HCT116 (cell line): Measurements from ENCODE around the gene CLPX.

ENCODE experiments used
- CTCF ChIP-seq, 3 experiments: fragments of 200-600 bp in 1 of 3; sonication (generic) in 1 of 3; IDR thresholded peaks in 2 of 3; conservative IDR thresholded peaks in 1 of 3; 2 replicates each; pipeline ENCODE4 v1.5.1; 2012 to 2017; ENCODE audit warnings: low read depth in 2 of 3, low read length in 2 of 3, antibody characterized with exemption in 1 of 3, borderline replicate concordance in 1 of 3, control low read depth in 1 of 3, mild to moderate bottlenecking in 1 of 3, mixed read lengths in 1 of 3, mixed run types in 1 of 3, moderate library complexity in 1 of 3; ENCODE audit not compliant: insufficient read depth in 1 of 3
- MAX ChIP-seq: IDR thresholded peaks from 2 replicates; pipeline ENCODE4 v1.6.1; 2012
- POLR2AphosphoS5 ChIP-seq: IDR thresholded peaks from 2 replicates; pipeline ENCODE4 v1.6.1; 2011; ENCODE audit warnings: mild to moderate bottlenecking, low read depth, low read length, moderate library complexity
- REST ChIP-seq: IDR thresholded peaks from 2 replicates; pipeline ENCODE4 v1.6.1; 2012; ENCODE audit warnings: low read depth
- SIN3A ChIP-seq: IDR thresholded peaks from 2 replicates; pipeline ENCODE4 v1.6.1; 2012; ENCODE audit warnings: low read depth
- YY1 ChIP-seq: IDR thresholded peaks from 2 replicates; pipeline ENCODE4 v1.6.1; 2011; ENCODE audit warnings: low read length, low read depth, moderate library complexity, mild to moderate bottlenecking; ENCODE audit not compliant: insufficient replicate concordance; ENCODE audit errors: extremely low read depth

DNA sequence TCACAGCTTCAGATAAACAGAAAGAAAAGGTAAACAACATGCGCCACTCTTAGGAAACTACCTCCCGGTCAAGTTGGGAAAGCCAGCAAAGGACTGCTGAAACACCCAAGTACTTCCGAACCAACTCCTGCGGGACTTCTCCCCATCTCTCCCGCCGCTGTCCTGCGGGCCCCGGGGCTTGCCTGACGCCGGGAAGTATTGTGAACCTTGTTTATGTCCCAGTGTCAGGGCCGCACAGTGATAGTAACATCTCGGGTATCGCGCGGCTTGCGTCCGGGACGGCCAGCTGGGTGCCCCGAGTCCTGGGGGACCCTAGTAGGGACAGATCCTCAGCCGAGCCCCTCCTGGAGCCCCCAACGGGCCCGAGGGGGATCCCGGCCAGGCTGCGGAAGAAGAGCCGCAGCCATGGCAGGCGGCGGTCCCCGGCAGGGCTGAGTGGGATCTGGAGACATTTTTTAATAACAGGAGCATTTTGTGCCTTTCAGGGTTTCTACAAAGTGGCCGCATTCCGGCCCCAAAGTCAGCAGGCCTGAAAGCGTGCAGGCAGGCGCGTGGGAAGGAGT is 756 bp downstream of the CLPX start:
- TF ChIP-seq CTCF (IDR thresholded peaks at IDR 0.05 in 2 of 3, conservative IDR thresholded peaks at IDR 0.05 in 1 of 3; ENCODE audit: borderline replicate concordance in 1 of 3, insufficient read depth in 1 of 3, low read depth in 2 of 3, low read length in 2 of 3) (no peak), YY1 (no peak), MAX (no peak), SIN3A (no peak; the same call in 1 of the 2 replicates), REST (no peak), POLR2AphosphoS5 (no peak)
